ENCODE results near the gene TMED5.

Gene TMED5

GRCh38 chr1:93102142-93102541 lies 78.1 kb downstream of the TMED5 start:
- peaks cover 100% of the 10 kb centered on the region for H3K79me2 ChIP-seq (ENCODE audit: insufficient read depth, low read length)
- H3K36me3 ChIP-seq (ENCODE audit: low read length), result peaks cover 22% of the 10 kb centered on the region
- H2AFZ ChIP-seq (ENCODE audit: low read depth, low read length, severe bottlenecking), result no peak overlapping the region
- H3K27ac ChIP-seq (ENCODE audit: low read depth, low read length), result no peak overlapping the region
- no peaks in the 10 kb centered on the region for H3K9me3 ChIP-seq (ENCODE audit: insufficient read depth, low read length)
- no peaks in the 10 kb centered on the region for H3K9me2 ChIP-seq (replicated peaks; ENCODE audit: insufficient read depth, low read length)
- H3K4me2 ChIP-seq (ENCODE audit: low read depth, low read length, poor library complexity, severe bottlenecking), result no peak overlapping the region
- no peak overlapping the region for H3K9ac ChIP-seq (ENCODE audit: low read length)
- no peaks in the 10 kb centered on the region for H3K27me3 ChIP-seq (ENCODE audit: low read length)
- no peak overlapping the region for H3K4me3 ChIP-seq (ENCODE audit: insufficient read depth, low read length, poor library complexity, severe bottlenecking)
- TF ChIP-seq CTCF (IDR thresholded peaks at IDR 0.05; ENCODE audit: insufficient read depth, low read length, poor library complexity, severe bottlenecking) (no peak), EZH2phosphoT487 (conservative IDR thresholded peaks at IDR 0.05; ENCODE audit: low read length) (no peak)
- peaks cover 49% of the 10 kb centered on the region for H4K20me1 ChIP-seq (ENCODE audit: low read depth, low read length)
- H3F3A ChIP-seq (ENCODE audit: insufficient read depth), result peaks cover 5% of the 10 kb centered on the region; the same call in 1 of the 2 replicates
